SK-N-SH treated with all-trans-retinoic acid at 6 μM for 48 hours (cell line): ENCODE measurements around the gene MGLL.

Source experiments
- CREB5 ChIP-seq: fragments of 250-450 bp; sonication (Bioruptor Pico); IDR thresholded peaks from 2 replicates; pipeline ENCODE4 v1.5.1; 2020; ENCODE audit warnings: low read depth, mild to moderate bottlenecking, moderate library complexity
- CSDC2 ChIP-seq: fragments of 250-450 bp; sonication (Bioruptor Pico); IDR thresholded peaks from 2 replicates; pipeline ENCODE4 v1.5.0; 2020; ENCODE audit warnings: mild to moderate bottlenecking, moderate library complexity
- OSR1 ChIP-seq: fragments of 250-450 bp; sonication (Bioruptor Pico); IDR thresholded peaks from 2 replicates; pipeline ENCODE4 v1.8.0; 2022; ENCODE audit warnings: moderate library complexity, mild to moderate bottlenecking, inconsistent platforms
- RARB ChIP-seq: fragments of 250-450 bp; sonication (Bioruptor Pico); IDR thresholded peaks from 2 replicates; pipeline ENCODE4 v1.8.0; 2021; ENCODE audit warnings: mild to moderate bottlenecking, moderate library complexity
- TCF4 ChIP-seq: fragments of 250-450 bp; sonication (Bioruptor Pico); IDR thresholded peaks from 2 replicates; pipeline ENCODE4 v1.8.0; 2021; ENCODE audit warnings: mild to moderate bottlenecking, moderate library complexity, borderline replicate concordance
- TOX ChIP-seq: fragments of 250-450 bp; sonication (Bioruptor Pico); IDR thresholded peaks from 2 replicates; pipeline ENCODE4 v1.8.0; 2021; ENCODE audit warnings: mild to moderate bottlenecking, moderate library complexity, borderline replicate concordance
- TSHZ2 ChIP-seq: fragments of 250-450 bp; sonication (Bioruptor Pico); IDR thresholded peaks from 2 replicates; pipeline ENCODE4 v1.5.0; 2020; ENCODE audit warnings: mild to moderate bottlenecking, moderate library complexity
- ZC3H10 ChIP-seq: fragments of 250-450 bp; sonication (Bioruptor Pico); IDR thresholded peaks from 2 replicates; pipeline ENCODE4 v1.5.1; 2021; ENCODE audit warnings: mild to moderate bottlenecking, moderate library complexity
- ZNF565 ChIP-seq: fragments of 450-650 bp; formaldehyde crosslinking; conservative IDR thresholded peaks from 2 replicates; pipeline ENCODE4 v1.5.0; 2020; ENCODE audit warnings: low read depth, mild to moderate bottlenecking, moderate library complexity
- ZNF8 ChIP-seq: fragments of 450-650 bp; formaldehyde crosslinking; IDR thresholded peaks from 2 replicates; pipeline ENCODE4 v1.5.0; 2020; ENCODE audit warnings: mild to moderate bottlenecking, moderate library complexity
- TF ChIP-seq, protein P1 (sequence below): fragments of 250-450 bp; sonication (Bioruptor Pico); IDR thresholded peaks from 2 replicates; pipeline ENCODE4 v1.8.0; 2020; ENCODE audit warnings: mild to moderate bottlenecking, moderate library complexity, borderline replicate concordance

- TF ChIP-seq, protein P1, sequence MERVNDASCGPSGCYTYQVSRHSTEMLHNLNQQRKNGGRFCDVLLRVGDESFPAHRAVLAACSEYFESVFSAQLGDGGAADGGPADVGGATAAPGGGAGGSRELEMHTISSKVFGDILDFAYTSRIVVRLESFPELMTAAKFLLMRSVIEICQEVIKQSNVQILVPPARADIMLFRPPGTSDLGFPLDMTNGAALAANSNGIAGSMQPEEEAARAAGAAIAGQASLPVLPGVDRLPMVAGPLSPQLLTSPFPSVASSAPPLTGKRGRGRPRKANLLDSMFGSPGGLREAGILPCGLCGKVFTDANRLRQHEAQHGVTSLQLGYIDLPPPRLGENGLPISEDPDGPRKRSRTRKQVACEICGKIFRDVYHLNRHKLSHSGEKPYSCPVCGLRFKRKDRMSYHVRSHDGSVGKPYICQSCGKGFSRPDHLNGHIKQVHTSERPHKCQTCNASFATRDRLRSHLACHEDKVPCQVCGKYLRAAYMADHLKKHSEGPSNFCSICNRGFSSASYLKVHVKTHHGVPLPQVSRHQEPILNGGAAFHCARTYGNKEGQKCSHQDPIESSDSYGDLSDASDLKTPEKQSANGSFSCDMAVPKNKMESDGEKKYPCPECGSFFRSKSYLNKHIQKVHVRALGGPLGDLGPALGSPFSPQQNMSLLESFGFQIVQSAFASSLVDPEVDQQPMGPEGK (CRISPR knock-in tag), result no peak
- TF ChIP-seq RARB (CRISPR knock-in tag) (no peak), OSR1 (no peak), ZC3H10 (CRISPR knock-in tag) (no peak), CSDC2 (CRISPR knock-in tag) (no peak), ZNF565 (CRISPR knock-in tag) (no peak), TSHZ2 (no peak), ZNF8 (CRISPR knock-in tag) (no peak), TCF4 (CRISPR knock-in tag) (no peak), CREB5 (CRISPR knock-in tag) (no peak), TOX (CRISPR knock-in tag) (no peak)
Observed at GRCh38 chr3:127747751-127748521, 74.4 kb downstream of the MGLL start.
